Measurements from ENCODE around the gene RRP8. TPM values are rescaled to one million over a fixed set of nuclear protein-coding genes. Genes with fewer than 3 reads are reported as not detected.

Gene RRP8
- total and polyA plus RNA-seq, 9 of the 15 experiments (the other 6 are each of a cell fraction or from before 2014, with no cell fraction given) = 5.7 to 47.3 (median 32.6) TPM

DNA sequence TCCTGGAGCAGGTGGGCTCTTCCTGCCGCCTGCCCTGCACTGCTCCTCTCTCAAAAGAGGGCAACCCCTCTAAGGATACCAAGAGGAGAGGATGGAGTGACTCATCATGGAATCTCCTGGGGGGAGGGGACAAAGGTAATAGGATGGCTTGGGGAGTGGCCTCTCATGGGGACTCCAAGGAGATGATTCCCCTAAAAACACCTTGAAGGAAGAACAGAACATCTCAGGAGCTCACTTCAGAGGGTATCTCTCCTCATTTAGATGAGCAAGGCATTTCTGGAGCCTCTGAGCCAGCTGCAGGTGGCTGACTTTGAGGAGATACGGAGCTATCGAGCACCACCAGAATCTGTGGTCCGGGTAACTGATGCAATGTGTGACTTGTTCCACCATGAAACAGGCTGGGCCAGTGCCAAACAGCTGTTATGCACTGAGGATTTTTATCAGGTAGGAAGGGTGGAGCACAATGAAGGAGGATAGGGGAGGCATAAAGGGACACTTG, 40.2 kb downstream of the RRP8 start (continued):
- TF ChIP-seq PRPF4 (IDR thresholded peaks at IDR 0.05; ENCODE audit: insufficient read depth, low read depth, low read length, poor library complexity, severe bottlenecking) = no peak
- TF ChIP-seq COPS2 (conservative IDR thresholded peaks at IDR 0.05) = no peak
- TF ChIP-seq SIN3B (IDR thresholded peaks at IDR 0.05; ENCODE audit: low read depth) = no peak
- TF ChIP-seq BMI1 (IDR thresholded peaks at IDR 0.05; ENCODE audit: low read length) = no peak
- no peak for TF ChIP-seq CHCHD3 (CRISPR knock-in tag; IDR thresholded peaks at IDR 0.05)
- peak; percentile 89 for TF ChIP-seq DPF2 (IDR thresholded peaks at IDR 0.05)
- no peak for TF ChIP-seq KLF10 (CRISPR knock-in tag; IDR thresholded peaks at IDR 0.05)
- no peak for TF ChIP-seq SAP30 (IDR thresholded peaks at IDR 0.05; ENCODE audit: borderline replicate concordance, insufficient read depth, low read depth, low read length, poor library complexity, severe bottlenecking)
- TF ChIP-seq, protein P1, sequence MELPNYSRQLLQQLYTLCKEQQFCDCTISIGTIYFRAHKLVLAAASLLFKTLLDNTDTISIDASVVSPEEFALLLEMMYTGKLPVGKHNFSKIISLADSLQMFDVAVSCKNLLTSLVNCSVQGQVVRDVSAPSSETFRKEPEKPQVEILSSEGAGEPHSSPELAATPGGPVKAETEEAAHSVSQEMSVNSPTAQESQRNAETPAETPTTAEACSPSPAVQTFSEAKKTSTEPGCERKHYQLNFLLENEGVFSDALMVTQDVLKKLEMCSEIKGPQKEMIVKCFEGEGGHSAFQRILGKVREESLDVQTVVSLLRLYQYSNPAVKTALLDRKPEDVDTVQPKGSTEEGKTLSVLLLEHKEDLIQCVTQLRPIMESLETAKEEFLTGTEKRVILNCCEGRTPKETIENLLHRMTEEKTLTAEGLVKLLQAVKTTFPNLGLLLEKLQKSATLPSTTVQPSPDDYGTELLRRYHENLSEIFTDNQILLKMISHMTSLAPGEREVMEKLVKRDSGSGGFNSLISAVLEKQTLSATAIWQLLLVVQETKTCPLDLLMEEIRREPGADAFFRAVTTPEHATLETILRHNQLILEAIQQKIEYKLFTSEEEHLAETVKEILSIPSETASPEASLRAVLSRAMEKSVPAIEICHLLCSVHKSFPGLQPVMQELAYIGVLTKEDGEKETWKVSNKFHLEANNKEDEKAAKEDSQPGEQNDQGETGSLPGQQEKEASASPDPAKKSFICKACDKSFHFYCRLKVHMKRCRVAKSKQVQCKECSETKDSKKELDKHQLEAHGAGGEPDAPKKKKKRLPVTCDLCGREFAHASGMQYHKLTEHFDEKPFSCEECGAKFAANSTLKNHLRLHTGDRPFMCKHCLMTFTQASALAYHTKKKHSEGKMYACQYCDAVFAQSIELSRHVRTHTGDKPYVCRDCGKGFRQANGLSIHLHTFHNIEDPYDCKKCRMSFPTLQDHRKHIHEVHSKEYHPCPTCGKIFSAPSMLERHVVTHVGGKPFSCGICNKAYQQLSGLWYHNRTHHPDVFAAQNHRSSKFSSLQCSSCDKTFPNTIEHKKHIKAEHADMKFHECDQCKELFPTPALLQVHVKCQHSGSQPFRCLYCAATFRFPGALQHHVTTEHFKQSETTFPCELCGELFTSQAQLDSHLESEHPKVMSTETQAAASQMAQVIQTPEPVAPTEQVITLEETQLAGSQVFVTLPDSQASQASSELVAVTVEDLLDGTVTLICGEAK (IDR thresholded peaks at IDR 0.05) = no peak
- TF ChIP-seq, protein P1 (CRISPR knock-in tag; IDR thresholded peaks at IDR 0.05) = no peak
- peak; percentile 97 to 98 for TF ChIP-seq TRIM24 (IDR thresholded peaks at IDR 0.05)
- peak; percentile 71; the same call in 1 of the 2 replicates for TF ChIP-seq NCOA1 (IDR thresholded peaks at IDR 0.05; ENCODE audit: low read depth)
- no peak for TF ChIP-seq ZNF764 (CRISPR knock-in tag; IDR thresholded peaks at IDR 0.05; ENCODE audit: low read depth)
- TF ChIP-seq LEF1 (IDR thresholded peaks at IDR 0.05) = peak; percentile 74; the same call in 1 of the 2 replicates
- TF ChIP-seq RBM14 (IDR thresholded peaks at IDR 0.05; ENCODE audit: borderline replicate concordance, insufficient read depth, low read depth, low read length) = no peak
- no peak for TF ChIP-seq ZBTB8A (IDR thresholded peaks at IDR 0.05; ENCODE audit: partially characterized antibody)
- TF ChIP-seq ZNF707 (CRISPR knock-in tag; conservative IDR thresholded peaks at IDR 0.05) = no peak
- no peak for TF ChIP-seq ZNF124 (CRISPR knock-in tag; IDR thresholded peaks at IDR 0.05)
- no peak for TF ChIP-seq MCM7 (IDR thresholded peaks at IDR 0.05)
- TF ChIP-seq CCAR2 (IDR thresholded peaks at IDR 0.05; ENCODE audit: low read depth, low read length) = no peak
- TF ChIP-seq NCOA2 (IDR thresholded peaks at IDR 0.05; ENCODE audit: partially characterized antibody in 2 of 2) = no peak
- TF ChIP-seq ZNF695 (CRISPR knock-in tag; IDR thresholded peaks at IDR 0.05) = no peak
- TF ChIP-seq RBM39 (optimal IDR thresholded peaks at IDR 0.05; ENCODE audit: low read depth, low read length) = no peak
- TF ChIP-seq TEAD1 (CRISPR knock-in tag; IDR thresholded peaks at IDR 0.05) = peak in 1 of 2 experiments; percentile 23; a peak in 1 of 4 replicates

All from K562 (cell line).